LNCaP clone FGC (cell line): Measurements from ENCODE around the gene MCM9.

ENCODE experiments used
- DNase-seq: peaks from one replicate; pipeline ENCODE4 v3.0.0-alpha.2; 2011; ENCODE audit warnings: low read depth
- H3K4me3 ChIP-seq: 2 replicates; pipeline ENCODE4 v1.5.1; 2011; ENCODE audit warnings: mild to moderate bottlenecking, low read depth, low read length, control low read depth
- TF ChIP-seq, protein P1 (sequence below): IDR thresholded peaks from 2 replicates; pipeline ENCODE4 v1.5.1; 2012; ENCODE audit warnings: mild to moderate bottlenecking; ENCODE audit not compliant: control insufficient read depth, insufficient read depth; ENCODE audit errors: extremely low read depth

MCM9 gene

DNA sequence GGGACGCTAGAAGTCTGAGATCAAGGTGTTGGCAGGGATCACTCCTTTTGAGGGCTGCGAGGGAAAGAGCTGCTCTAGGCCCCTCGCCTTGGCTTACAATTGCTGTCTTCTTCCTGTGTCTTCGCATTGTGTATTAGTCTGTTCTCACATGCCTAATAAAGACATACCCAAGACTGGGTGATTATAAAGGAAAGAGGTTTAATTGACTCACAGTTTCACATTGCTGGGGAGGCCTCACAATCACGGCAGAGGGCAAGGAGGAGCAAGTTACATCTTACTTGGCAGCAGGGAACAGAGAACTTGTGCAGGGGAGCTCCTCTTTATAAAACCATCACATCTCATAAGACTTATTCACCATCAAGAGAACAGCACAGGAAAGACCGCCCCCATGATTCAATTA, 143.5 kb downstream of the MCM9 start:
- TF ChIP-seq, protein P1, sequence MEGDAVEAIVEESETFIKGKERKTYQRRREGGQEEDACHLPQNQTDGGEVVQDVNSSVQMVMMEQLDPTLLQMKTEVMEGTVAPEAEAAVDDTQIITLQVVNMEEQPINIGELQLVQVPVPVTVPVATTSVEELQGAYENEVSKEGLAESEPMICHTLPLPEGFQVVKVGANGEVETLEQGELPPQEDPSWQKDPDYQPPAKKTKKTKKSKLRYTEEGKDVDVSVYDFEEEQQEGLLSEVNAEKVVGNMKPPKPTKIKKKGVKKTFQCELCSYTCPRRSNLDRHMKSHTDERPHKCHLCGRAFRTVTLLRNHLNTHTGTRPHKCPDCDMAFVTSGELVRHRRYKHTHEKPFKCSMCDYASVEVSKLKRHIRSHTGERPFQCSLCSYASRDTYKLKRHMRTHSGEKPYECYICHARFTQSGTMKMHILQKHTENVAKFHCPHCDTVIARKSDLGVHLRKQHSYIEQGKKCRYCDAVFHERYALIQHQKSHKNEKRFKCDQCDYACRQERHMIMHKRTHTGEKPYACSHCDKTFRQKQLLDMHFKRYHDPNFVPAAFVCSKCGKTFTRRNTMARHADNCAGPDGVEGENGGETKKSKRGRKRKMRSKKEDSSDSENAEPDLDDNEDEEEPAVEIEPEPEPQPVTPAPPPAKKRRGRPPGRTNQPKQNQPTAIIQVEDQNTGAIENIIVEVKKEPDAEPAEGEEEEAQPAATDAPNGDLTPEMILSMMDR: no peak
- H3K4me3 ChIP-seq: no peak overlapping the region
- no peak for DNase-seq

DNA sequence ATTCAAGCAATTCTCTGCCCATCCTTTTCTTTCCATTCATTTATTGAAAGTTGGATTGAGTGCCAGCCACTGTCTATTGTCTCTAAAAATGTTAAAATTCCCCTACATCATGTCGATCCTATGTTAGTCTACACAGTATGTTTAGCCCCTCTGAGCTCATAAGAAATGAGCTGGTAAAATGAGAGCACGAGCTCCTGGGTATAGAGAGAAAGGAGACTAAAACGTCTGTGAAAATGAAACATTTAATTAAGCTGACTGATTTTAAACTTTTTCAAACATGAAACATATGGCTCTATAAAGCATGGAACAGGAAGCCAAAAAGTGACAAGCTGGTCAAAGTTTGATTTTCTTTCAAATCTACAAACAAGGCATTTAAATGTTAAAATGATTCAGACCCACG, 145.0 kb downstream of the MCM9 start:
- no peak for DNase-seq
- no peak overlapping the region for H3K4me3 ChIP-seq
- TF ChIP-seq, protein P1: no peak

DNA sequence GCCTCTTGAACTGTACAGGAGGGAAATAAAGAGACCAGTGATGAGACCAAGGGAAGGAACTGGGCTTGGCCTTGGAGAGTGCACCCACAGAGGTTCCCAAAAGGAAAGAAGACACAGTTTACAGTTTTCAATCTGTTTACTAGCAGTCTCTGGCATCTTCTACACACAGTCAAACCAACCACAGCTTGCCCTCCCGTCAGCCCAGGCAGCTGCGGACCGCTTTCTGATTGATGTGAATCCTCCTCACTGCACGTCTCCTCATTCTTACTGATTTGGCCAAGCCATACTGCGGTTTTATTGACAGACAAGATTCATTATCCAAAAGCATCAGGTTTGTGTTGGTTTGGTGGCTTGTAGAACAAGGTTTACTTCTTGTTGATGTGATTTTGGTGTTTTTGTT, 145.5 kb downstream of the MCM9 start:
- TF ChIP-seq, protein P1: no peak
- H3K4me3 ChIP-seq: no peak overlapping the region
- DNase-seq: no peak

DNA sequence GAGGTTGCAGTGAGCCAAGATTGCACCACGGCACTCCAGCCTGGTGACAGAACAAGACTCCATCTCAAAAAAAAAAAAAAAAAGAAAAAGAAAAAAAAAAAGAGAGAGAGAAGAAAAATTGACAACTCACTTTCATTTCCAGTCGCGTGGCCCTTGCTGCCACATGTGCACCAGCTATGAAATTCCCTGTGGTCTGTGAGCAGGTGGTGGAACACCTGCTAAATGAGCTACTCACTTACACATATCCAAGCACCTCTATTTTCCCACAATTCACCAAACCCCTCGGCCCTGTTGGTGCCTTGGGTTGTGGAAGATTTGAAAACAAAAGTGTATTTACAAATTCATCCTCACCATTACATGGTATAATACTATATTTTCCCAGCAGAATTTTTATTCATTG, 146.3 kb downstream of the MCM9 start:
- H3K4me3 ChIP-seq: no peak overlapping the region
- no peak for DNase-seq
- TF ChIP-seq, protein P1: no peak

DNA sequence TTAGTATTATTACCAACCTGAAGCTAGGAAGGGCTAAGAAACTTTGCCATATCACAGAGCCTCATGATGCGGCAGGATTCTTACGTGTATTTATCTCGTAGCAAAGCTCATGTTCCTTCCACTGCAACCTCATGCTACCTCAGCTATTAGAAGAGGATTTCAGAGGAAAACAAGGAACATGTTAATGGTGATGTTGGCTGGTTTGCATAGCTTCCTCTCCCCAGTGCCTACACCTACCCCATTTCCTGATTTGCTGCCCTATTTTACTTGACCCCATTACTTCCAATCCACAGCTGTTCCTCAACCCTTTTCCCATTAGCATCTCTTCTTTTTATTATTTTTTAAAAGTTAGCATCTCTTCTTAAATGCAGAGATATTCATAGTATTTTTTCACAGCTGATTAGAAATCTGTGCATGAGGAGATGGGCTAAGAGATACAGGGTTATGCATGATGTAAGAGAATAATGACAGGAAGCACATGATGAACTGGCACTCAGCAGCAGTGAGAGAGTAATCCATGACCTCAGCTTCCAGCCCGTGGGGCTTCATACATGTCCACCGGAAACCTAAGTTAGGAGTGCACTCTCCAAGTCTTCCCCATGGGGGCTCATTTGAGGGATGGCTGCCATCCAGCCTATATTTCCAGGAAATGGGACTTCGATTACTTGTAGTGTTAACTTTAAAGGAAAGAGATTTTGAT, 147.1 kb downstream of the MCM9 start:
- no peak overlapping the region for H3K4me3 ChIP-seq
- no peak for DNase-seq
- TF ChIP-seq, protein P1: no peak

DNA sequence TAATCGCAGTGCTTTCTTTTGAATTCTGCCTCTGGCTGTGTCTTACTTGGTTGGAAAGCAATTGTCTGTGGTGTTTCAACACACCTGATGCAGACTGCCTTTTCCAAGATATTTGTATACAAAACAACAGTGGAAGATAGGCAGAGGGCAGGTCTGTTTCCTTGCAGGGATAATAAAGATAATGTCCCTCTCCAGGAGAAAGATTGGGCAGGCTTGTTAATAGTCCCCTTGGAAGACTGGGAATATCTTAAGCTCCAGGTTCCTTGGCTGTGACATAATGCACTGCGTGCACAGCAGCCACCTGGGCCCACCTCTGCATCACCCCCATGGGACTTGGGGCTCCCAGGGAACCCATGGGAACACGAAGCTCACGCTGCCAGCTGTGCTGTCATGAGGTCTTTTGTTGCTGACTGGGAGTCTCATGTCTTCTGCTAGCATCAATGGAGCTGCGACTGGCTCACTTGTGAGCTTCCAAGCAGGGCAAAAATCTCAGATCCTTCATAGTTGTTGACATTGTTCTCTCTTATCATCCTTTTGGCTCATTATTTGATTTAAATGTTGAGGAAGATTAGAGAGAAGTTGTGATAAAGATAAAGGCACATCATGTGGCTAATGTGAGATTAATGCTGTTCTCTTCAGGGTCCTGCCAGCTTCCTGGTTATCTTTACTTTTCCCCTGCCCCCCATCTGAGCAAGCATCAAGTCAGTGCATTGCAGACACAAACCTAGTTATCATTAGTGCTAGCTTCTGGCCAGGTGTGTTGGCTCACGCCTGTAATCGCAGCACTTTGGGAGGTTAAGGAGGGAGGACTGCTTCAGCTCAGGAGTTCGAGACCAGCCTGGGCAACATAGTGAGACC, 148.1 kb downstream of the MCM9 start:
- no peak for DNase-seq
- H3K4me3 ChIP-seq: no peak overlapping the region
- TF ChIP-seq, protein P1: no peak
